Bone marrow (tissue), 2 donors: Measurements from ENCODE around the gene KIF19.
A peak's percentile ranks its signal among the peaks of the same experiment; 100 is the strongest.
"Not testable (repeated sequence)": the region's sequence is repeated elsewhere in the genome, so short reads cannot be mapped to it uniquely, and the experiment has no call there.

Experiments
- DNase-seq, 2 donors: peaks; one replicate each; lab custom pipeline; 2025; lab: John Stamatoyannopoulos, UW

The KIF19 gene

GRCh38 chr17:74325743-74326379 lies at the start of gene KIF19:
Gene KIF19 (plus strand): TSS chr17:74326226. CDS start chr17:74326350, 124 bp downstream.
- no peak for DNase-seq

GRCh38 chr17:74276541-74277009 lies 49.5 kb upstream of the KIF19 start:
- no peak for DNase-seq

- no peak for DNase-seq
Observed at GRCh38 chr17:74277935-74278334, 48.1 kb upstream of the KIF19 start.

GRCh38 chr17:74279617-74280016 lies 46.4 kb upstream of the KIF19 start:
- DNase-seq: not testable (repeated sequence)

GRCh38 chr17:74280093-74280513 lies 45.9 kb upstream of the KIF19 start:
- no peak for DNase-seq

GRCh38 chr17:74281799-74282198 lies 44.2 kb upstream of the KIF19 start:
- DNase-seq: no peak

- not testable (repeated sequence) for DNase-seq
Observed at GRCh38 chr17:74282274-74282586, 43.8 kb upstream of the KIF19 start.

- DNase-seq: no peak
Observed at GRCh38 chr17:74282587-74283370, 43.2 kb upstream of the KIF19 start.

GRCh38 chr17:74283371-74283673 lies 42.7 kb upstream of the KIF19 start:
- DNase-seq: no peak

GRCh38 chr17:74287031-74287602 lies 38.9 kb upstream of the KIF19 start:
- DNase-seq: no peak

- no peak for DNase-seq
Observed at GRCh38 chr17:74288785-74289184, 37.2 kb upstream of the KIF19 start.

- DNase-seq: no peak
Observed at GRCh38 chr17:74289688-74290087, 36.3 kb upstream of the KIF19 start.

- no peak for DNase-seq
Observed at GRCh38 chr17:74290340-74290739, 35.7 kb upstream of the KIF19 start.

GRCh38 chr17:74292495-74292894 lies 33.5 kb upstream of the KIF19 start:
- no peak for DNase-seq

- no peak for DNase-seq
Observed at GRCh38 chr17:74295625-74296547, 30.1 kb upstream of the KIF19 start.

- DNase-seq: peak in 1 of 2 donors; percentile 29
Observed at GRCh38 chr17:74296548-74296936, 29.5 kb upstream of the KIF19 start.

- no peak for DNase-seq
Observed at GRCh38 chr17:74297941-74298340, 28.1 kb upstream of the KIF19 start.

GRCh38 chr17:74298778-74299177 lies 27.2 kb upstream of the KIF19 start:
- DNase-seq: no peak

GRCh38 chr17:74299226-74300009 lies 26.6 kb upstream of the KIF19 start:
- no peak for DNase-seq

- no peak for DNase-seq
Observed at GRCh38 chr17:74303305-74303704, 22.7 kb upstream of the KIF19 start.

GRCh38 chr17:74304184-74304583 lies 21.8 kb upstream of the KIF19 start:
- DNase-seq: no peak
